Measurements from ENCODE around the gene USP5. TPM values are rescaled to one million over a fixed set of nuclear protein-coding genes. Genes with fewer than 3 reads are reported as not detected.

USP5 gene
- total RNA-seq, 4 donors from 2014 or later: 41.0 to 94.1 (median 47.1) TPM

DNA sequence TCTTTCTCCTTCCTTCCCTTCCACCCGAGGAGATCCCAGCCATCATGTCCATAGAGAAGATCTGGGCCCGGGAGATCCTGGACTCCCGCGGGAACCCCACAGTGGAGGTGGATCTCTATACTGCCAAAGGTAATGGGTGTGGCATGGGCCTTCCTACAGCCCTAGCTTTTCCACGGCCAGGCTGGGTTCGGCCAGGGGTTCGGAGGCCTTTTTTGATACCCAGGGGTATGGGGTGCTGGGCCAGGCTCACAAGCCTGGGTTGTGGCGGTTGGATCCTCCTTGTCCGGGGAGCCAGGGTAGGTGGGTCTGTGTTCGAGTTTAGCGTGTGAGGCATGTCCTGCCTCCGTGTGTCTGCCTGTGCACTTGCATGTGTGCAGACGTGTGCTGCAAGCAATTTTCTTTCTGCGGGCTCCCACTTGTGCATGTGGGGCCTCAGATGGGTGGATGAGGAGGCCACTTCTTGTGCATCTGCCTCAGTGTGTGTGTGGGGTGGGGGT, 63.9 kb downstream of the USP5 start:
- peaks cover 0 to 18% (median 8%) of the 10 kb centered on the region in 4 donors for H3K4me1 ChIP-seq
- peak overlapping the region in 2 of 4 donors; percentile 12 to 77 for H3K27ac ChIP-seq
- H3K27me3 ChIP-seq: no peaks in the 10 kb centered on the region
- H3K36me3 ChIP-seq: no peaks in the 10 kb centered on the region
- no peaks in the 10 kb centered on the region for H3K9me3 ChIP-seq
- TF ChIP-seq, protein P1, sequence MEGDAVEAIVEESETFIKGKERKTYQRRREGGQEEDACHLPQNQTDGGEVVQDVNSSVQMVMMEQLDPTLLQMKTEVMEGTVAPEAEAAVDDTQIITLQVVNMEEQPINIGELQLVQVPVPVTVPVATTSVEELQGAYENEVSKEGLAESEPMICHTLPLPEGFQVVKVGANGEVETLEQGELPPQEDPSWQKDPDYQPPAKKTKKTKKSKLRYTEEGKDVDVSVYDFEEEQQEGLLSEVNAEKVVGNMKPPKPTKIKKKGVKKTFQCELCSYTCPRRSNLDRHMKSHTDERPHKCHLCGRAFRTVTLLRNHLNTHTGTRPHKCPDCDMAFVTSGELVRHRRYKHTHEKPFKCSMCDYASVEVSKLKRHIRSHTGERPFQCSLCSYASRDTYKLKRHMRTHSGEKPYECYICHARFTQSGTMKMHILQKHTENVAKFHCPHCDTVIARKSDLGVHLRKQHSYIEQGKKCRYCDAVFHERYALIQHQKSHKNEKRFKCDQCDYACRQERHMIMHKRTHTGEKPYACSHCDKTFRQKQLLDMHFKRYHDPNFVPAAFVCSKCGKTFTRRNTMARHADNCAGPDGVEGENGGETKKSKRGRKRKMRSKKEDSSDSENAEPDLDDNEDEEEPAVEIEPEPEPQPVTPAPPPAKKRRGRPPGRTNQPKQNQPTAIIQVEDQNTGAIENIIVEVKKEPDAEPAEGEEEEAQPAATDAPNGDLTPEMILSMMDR (IDR thresholded peaks at IDR 0.05): no peak
- TF ChIP-seq POLR2A (IDR thresholded peaks at IDR 0.05): no peak
- no peak overlapping the region for H3K4me3 ChIP-seq
- no peak for DNase-seq

Other genes starting within 250 kb of the USP5 start
- gene CHD4, start 244.8 kb upstream of the USP5 start, total RNA-seq: 100 to 1,000 TPM; 129 to 209 (median 167) TPM
- 10 to 100 TPM; 18.7 to 36.2 (median 25.3) TPM for gene LPAR5, start 216.2 kb upstream of the USP5 start, total RNA-seq
- gene ACRBP, start 204.7 kb upstream of the USP5 start, total RNA-seq: 10 to 100 TPM in 2 of 4 donors, 1 to 10 TPM in 2; 5.1 to 12.1 (median 10.3) TPM
- gene ING4, start 189.0 kb upstream of the USP5 start, total RNA-seq: 100 to 1,000 TPM in 1 of 4 donors, 10 to 100 TPM in 3; 32.6 to 109 (median 45.4) TPM
- 10 to 100 TPM; 35.6 to 96.6 (median 80.2) TPM for gene ZNF384, start 162.8 kb upstream of the USP5 start, total RNA-seq
- not detected for gene PIANP, start 151.3 kb upstream of the USP5 start, total RNA-seq
- gene COPS7A, start 128.1 kb upstream of the USP5 start, total RNA-seq: 10 to 100 TPM; 38.4 to 72.6 (median 51.8) TPM
- 100 to 1,000 TPM in 3 of 4 donors, 10 to 100 TPM in 1; 94.9 to 212 (median 182) TPM for gene MLF2, start 99.0 kb upstream of the USP5 start, total RNA-seq
- 10 to 100 TPM; 44.2 to 87.5 (median 53.0) TPM for gene PTMS, start 85.8 kb upstream of the USP5 start, total RNA-seq
- 1 to 10 TPM in 3 of 4 donors, not detected in 1; 1.3 to 3.0 (median 1.6) TPM for gene LAG3, start 79.6 kb upstream of the USP5 start, total RNA-seq
- 1 to 10 TPM; 2.1 to 9.1 (median 4.0) TPM for gene CD4, start 62.6 kb upstream of the USP5 start, total RNA-seq
- gene GPR162, start 30.3 kb upstream of the USP5 start, total RNA-seq: 10 to 100 TPM in 1 of 4 donors, 1 to 10 TPM in 2, not detected in 1; 2.5 to 11.6 (median 4.1) TPM
- 10 to 100 TPM in 2 of 4 donors, 1 to 10 TPM in 2; 3.7 to 40.4 (median 8.7) TPM for gene P3H3, start 23.7 kb upstream of the USP5 start, total RNA-seq
- 1 to 10 TPM in 1 of 4 donors, under 1 TPM in 2, not detected in 1; 0.85 to 6.6 (median 0.94) TPM for gene GNB3, start 11.2 kb upstream of the USP5 start, total RNA-seq
- gene CDCA3, start 864 bp upstream of the USP5 start, total RNA-seq: 10 to 100 TPM; 44.2 to 51.2 (median 46.3) TPM
- 1,000 to 10,000 TPM in 1 of 4 donors, 100 to 1,000 TPM in 3; 591 to 1,061 (median 658) TPM for gene TPI1, start 15.4 kb downstream of the USP5 start, total RNA-seq
- 10 to 100 TPM in 2 of 4 donors, 1 to 10 TPM in 2; 4.1 to 12.3 (median 9.9) TPM for gene SPSB2, start 21.2 kb downstream of the USP5 start, total RNA-seq
- gene LRRC23, start 52.7 kb downstream of the USP5 start, total RNA-seq: 10 to 100 TPM in 1 of 4 donors, 1 to 10 TPM in 2, not detected in 1; 1.7 to 35.5 (median 3.0) TPM
- gene ENO2, start 62.4 kb downstream of the USP5 start, total RNA-seq: 10 to 100 TPM in 2 of 4 donors, 1 to 10 TPM in 2; 4.6 to 11.7 (median 8.8) TPM
- gene ATN1, start 75.8 kb downstream of the USP5 start, total RNA-seq: 100 to 1,000 TPM in 3 of 4 donors, 10 to 100 TPM in 1; 77.6 to 337 (median 125) TPM
- not detected for gene RNU7-1, start 91.7 kb downstream of the USP5 start, total RNA-seq
- gene C12orf57, start 91.9 kb downstream of the USP5 start, total RNA-seq: 100 to 1,000 TPM; 146 to 339 (median 156) TPM
- gene PTPN6, start 99.2 kb downstream of the USP5 start, total RNA-seq: 100 to 1,000 TPM in 1 of 4 donors, 10 to 100 TPM in 3; 41.6 to 183 (median 44.4) TPM
- gene PHB2, start 118.5 kb downstream of the USP5 start, total RNA-seq: 100 to 1,000 TPM; 162 to 219 (median 174) TPM
- gene EMG1, start 118.8 kb downstream of the USP5 start, total RNA-seq: 10 to 100 TPM in 3 of 4 donors, 1 to 10 TPM in 1; 9.1 to 24.8 (median 18.3) TPM
- gene LPCAT3, start 166.3 kb downstream of the USP5 start, total RNA-seq: 100 to 1,000 TPM in 3 of 4 donors, 10 to 100 TPM in 1; 18.2 to 230 (median 179) TPM
- gene C1S, start 208.6 kb downstream of the USP5 start, total RNA-seq: 100 to 1,000 TPM in 2 of 4 donors, 10 to 100 TPM in 2; 55.9 to 187 (median 108) TPM
- gene C1R, start 240.3 kb downstream of the USP5 start, total RNA-seq: 100 to 1,000 TPM in 3 of 4 donors, 10 to 100 TPM in 1; 27.5 to 151 (median 125) TPM

All from Peyer's patch (tissue), 4 donors.